Gastrocnemius medialis (tissue), 4 donors: ENCODE measurements around the gene KIF3C. TPM values are rescaled to one million over a fixed set of nuclear protein-coding genes. Genes with fewer than 3 reads are reported as not detected.

Experiments used
- ATAC-seq, 2 donors: fragments of 150-250 bp; one replicate each; pipeline ENCODE4 v1.9.1; 2016
- DNase-seq, 2 donors: peaks; one replicate each; pipeline ENCODE4 v3.0.0-alpha.2; 2019
- H3K27ac ChIP-seq, 4 donors: fragments of 200-600 bp; sonication (generic); 1 replicate in 1 of 4; 2 replicates in 3 of 4; pipeline ENCODE4 v1.5.1; 2016 to 2018; ENCODE audit warnings: mild to moderate bottlenecking in 2 of 4, moderate library complexity in 1 of 4
- H3K27me3 ChIP-seq, 3 donors: fragments of 200-600 bp; sonication (generic) in 2 of 3; 1 replicate in 1 of 3; 2 replicates in 2 of 3; pipeline versions ENCODE4 v1.5.1 to v1.6.0; 2016 to 2019; ENCODE audit warnings: mild to moderate bottlenecking in 1 of 3, moderate library complexity in 1 of 3
- H3K36me3 ChIP-seq, 2 donors: fragments of 200-600 bp; sonication (generic) in 1 of 2; one replicate each; pipeline ENCODE4 v1.5.1; 2017 to 2018
- H3K4me1 ChIP-seq, 2 donors: fragments of 200-600 bp; sonication (generic) in 1 of 2; one replicate each; pipeline ENCODE4 v1.5.1; 2016 to 2017; ENCODE audit warnings: mild to moderate bottlenecking in 2 of 2
- H3K4me3 ChIP-seq, 4 donors: fragments of 200-600 bp; sonication (generic) in 3 of 4; 1 replicate in 1 of 4; 2 replicates in 3 of 4; pipeline ENCODE4 v1.5.1; 2016 to 2019; ENCODE audit warnings: mild to moderate bottlenecking in 2 of 4
- H3K9me3 ChIP-seq, 3 donors: fragments of 200-600 bp; sonication (generic) in 2 of 3; 1 replicate in 1 of 3; 2 replicates in 2 of 3; pipeline ENCODE4 v1.5.1; 2016 to 2019
- CTCF ChIP-seq, 5 experiments: fragments of 450-650 bp in 3 of 5; fragments of 200-600 bp in 2 of 5; sonication (generic) in 2 of 5; IDR thresholded peaks in 4 of 5; conservative IDR thresholded peaks in 1 of 5; 1 replicate in 4 of 5; 2 replicates in 1 of 5; pipeline ENCODE4 v1.5.1; 2016 to 2019; ENCODE audit warnings: antibody characterized with exemption in 5 of 5, mild to moderate bottlenecking in 3 of 5, moderate library complexity in 3 of 5
- POLR2A ChIP-seq, 2 donors: fragments of 450-650 bp; IDR thresholded peaks; one replicate each; pipeline ENCODE4 v1.6.1; 2017; ENCODE audit warnings: antibody characterized with exemption in 2 of 2, mild to moderate bottlenecking in 2 of 2, moderate library complexity in 2 of 2
- in situ Hi-C, 4 donors: fragments of 200-750 bp; cut with MboI; loops; one replicate each; pipeline versions ENCODE4 v1.15.0 to v1.8.0; 2017; ENCODE audit warnings: low sequenced_read_pairs in 4 of 4
- intact Hi-C: fragments of 100-400 bp; cut with DNase I; formaldehyde crosslinking; loops from one replicate; pipeline ENCODE4 v1.15.1; 2023; ENCODE audit warnings: low total_unique reads
- total RNA-seq, 4 donors: library from RNA; depleted of rRNA; stranded (reverse); fragments of >200 nt; gene quantifications; one replicate each; pipeline versions ENCODE4 v1.1.0 to v1.2.3, GENCODE V29; 2016

The KIF3C gene
- total RNA-seq, 4 donors from 2014 or later, result 1.1 to 4.4 (median 2.1) TPM

- H3K27me3 ChIP-seq, result no peaks in the 10 kb centered on the region
- intact Hi-C loops, result no loop called here
- H3K27ac ChIP-seq, result peak overlapping the region in 2 of 4 donors; percentile 24 to 73
- no peaks in the 10 kb centered on the region for H3K9me3 ChIP-seq
- ATAC-seq (no peak), DNase-seq (no peak)
- in situ Hi-C loops, result no loop called here
- H3K4me3 ChIP-seq, result no peak overlapping the region
- peaks cover 34 to 46% of the 10 kb centered on the region in 2 donors for H3K4me1 ChIP-seq
- TF ChIP-seq POLR2A (IDR thresholded peaks at IDR 0.05) (no peak), CTCF (IDR thresholded peaks at IDR 0.05 in 4 of 5, conservative IDR thresholded peaks at IDR 0.05 in 1 of 5) (no peak)
- H3K36me3 ChIP-seq, result no peaks in the 10 kb centered on the region
Observed at GRCh38 chr2:26013668-26014067, 31.4 kb upstream of the KIF3C start.

- no peaks in the 10 kb centered on the region for H3K36me3 ChIP-seq
- H3K4me1 ChIP-seq, result peaks cover 27 to 32% of the 10 kb centered on the region in 2 donors
- intact Hi-C loops, result no loop called here
- ATAC-seq, result peak; percentile 73 to 84
- H3K27ac ChIP-seq, result peak overlapping the region; percentile 48 to 80 (median 72)
- peak; percentile 38 to 76 for DNase-seq
- H3K4me3 ChIP-seq, result no peak overlapping the region
- H3K9me3 ChIP-seq, result no peaks in the 10 kb centered on the region
- no peak for TF ChIP-seq POLR2A (IDR thresholded peaks at IDR 0.05)
- TF ChIP-seq CTCF (IDR thresholded peaks at IDR 0.05 in 4 of 5, conservative IDR thresholded peaks at IDR 0.05 in 1 of 5), result no peak
- H3K27me3 ChIP-seq, result no peaks in the 10 kb centered on the region
- in situ Hi-C loops, result no loop called here
Observed at GRCh38 chr2:26011990-26012856, 29.9 kb upstream of the KIF3C start.

GRCh38 chr2:26011609-26011989 lies 29.3 kb upstream of the KIF3C start:
- Histone ChIP-seq H3K4me1 (peaks cover 23 to 27% of the 10 kb centered on the region in 2 donors), H3K4me3 (no peak overlapping the region), H3K36me3 (no peaks in the 10 kb centered on the region), H3K9me3 (no peaks in the 10 kb centered on the region), H3K27me3 (no peaks in the 10 kb centered on the region), H3K27ac (peak overlapping the region; percentile 48 to 80 (median 72))
- TF ChIP-seq CTCF (IDR thresholded peaks at IDR 0.05 in 4 of 5, conservative IDR thresholded peaks at IDR 0.05 in 1 of 5), result no peak
- TF ChIP-seq POLR2A (IDR thresholded peaks at IDR 0.05), result no peak
- in situ Hi-C loops, result no loop called here
- DNase-seq (no peak), ATAC-seq (no peak)
- intact Hi-C loops, result no loop called here

- ATAC-seq (no peak), DNase-seq (no peak)
- in situ Hi-C loops (no loop called here), intact Hi-C loops (no loop called here)
- no peaks in the 10 kb centered on the region for H3K9me3 ChIP-seq
- TF ChIP-seq CTCF (IDR thresholded peaks at IDR 0.05 in 4 of 5, conservative IDR thresholded peaks at IDR 0.05 in 1 of 5), result no peak
- TF ChIP-seq POLR2A (IDR thresholded peaks at IDR 0.05), result no peak
- H3K27me3 ChIP-seq, result no peaks in the 10 kb centered on the region
- no peaks in the 10 kb centered on the region for H3K36me3 ChIP-seq
- H3K27ac ChIP-seq, result peak overlapping the region in 1 of 4 donors; percentile 73
- H3K4me1 ChIP-seq, result peaks cover 23 to 27% of the 10 kb centered on the region in 2 donors
- no peak overlapping the region for H3K4me3 ChIP-seq
Observed at GRCh38 chr2:26010943-26011342, 28.6 kb upstream of the KIF3C start.
